Subcutaneous adipose tissue (tissue), 4 donors: Measurements from ENCODE around the gene CTU2. TPM values are rescaled to one million over a fixed set of nuclear protein-coding genes. Genes with fewer than 3 reads are reported as not detected.

Experiments used
- total RNA-seq, 4 donors: library from RNA; depleted of rRNA; stranded (reverse); fragments of >200 nt; gene quantifications; one replicate each; pipeline ENCODE4 v1.1.0, GENCODE V29; 2016
- TF ChIP-seq, protein P1 (sequence below): fragments of 450-650 bp; IDR thresholded peaks from one replicate; pipeline ENCODE4 v1.5.1; 2016; ENCODE audit warnings: low read depth, mild to moderate bottlenecking, control low read depth, antibody characterized with exemption, moderate library complexity

Gene CTU2
- total RNA-seq, 4 donors from 2014 or later: 3.2 to 6.0 (median 4.8) TPM

DNA sequence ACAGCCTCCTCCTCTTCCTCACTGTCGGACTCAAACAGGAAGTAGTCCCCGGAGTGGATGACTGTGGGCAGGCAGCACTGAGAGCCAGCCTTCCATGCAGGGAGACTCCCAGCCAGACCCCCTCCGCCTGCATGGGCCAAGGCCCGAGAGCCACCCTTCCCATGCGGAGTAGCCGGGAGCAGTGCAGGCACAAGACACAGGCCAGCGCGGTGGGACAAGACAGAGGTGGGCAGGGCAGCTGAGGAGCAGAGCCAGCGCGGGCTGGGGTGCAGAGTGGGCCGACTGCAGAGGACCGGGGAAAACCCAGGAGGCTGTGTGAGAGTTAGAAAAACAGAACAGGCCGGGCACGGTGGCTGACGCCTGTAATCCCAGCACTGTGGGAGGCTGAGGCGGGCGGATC, 17.6 kb downstream of the CTU2 start:
- TF ChIP-seq, protein P1, sequence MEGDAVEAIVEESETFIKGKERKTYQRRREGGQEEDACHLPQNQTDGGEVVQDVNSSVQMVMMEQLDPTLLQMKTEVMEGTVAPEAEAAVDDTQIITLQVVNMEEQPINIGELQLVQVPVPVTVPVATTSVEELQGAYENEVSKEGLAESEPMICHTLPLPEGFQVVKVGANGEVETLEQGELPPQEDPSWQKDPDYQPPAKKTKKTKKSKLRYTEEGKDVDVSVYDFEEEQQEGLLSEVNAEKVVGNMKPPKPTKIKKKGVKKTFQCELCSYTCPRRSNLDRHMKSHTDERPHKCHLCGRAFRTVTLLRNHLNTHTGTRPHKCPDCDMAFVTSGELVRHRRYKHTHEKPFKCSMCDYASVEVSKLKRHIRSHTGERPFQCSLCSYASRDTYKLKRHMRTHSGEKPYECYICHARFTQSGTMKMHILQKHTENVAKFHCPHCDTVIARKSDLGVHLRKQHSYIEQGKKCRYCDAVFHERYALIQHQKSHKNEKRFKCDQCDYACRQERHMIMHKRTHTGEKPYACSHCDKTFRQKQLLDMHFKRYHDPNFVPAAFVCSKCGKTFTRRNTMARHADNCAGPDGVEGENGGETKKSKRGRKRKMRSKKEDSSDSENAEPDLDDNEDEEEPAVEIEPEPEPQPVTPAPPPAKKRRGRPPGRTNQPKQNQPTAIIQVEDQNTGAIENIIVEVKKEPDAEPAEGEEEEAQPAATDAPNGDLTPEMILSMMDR: no peak

DNA sequence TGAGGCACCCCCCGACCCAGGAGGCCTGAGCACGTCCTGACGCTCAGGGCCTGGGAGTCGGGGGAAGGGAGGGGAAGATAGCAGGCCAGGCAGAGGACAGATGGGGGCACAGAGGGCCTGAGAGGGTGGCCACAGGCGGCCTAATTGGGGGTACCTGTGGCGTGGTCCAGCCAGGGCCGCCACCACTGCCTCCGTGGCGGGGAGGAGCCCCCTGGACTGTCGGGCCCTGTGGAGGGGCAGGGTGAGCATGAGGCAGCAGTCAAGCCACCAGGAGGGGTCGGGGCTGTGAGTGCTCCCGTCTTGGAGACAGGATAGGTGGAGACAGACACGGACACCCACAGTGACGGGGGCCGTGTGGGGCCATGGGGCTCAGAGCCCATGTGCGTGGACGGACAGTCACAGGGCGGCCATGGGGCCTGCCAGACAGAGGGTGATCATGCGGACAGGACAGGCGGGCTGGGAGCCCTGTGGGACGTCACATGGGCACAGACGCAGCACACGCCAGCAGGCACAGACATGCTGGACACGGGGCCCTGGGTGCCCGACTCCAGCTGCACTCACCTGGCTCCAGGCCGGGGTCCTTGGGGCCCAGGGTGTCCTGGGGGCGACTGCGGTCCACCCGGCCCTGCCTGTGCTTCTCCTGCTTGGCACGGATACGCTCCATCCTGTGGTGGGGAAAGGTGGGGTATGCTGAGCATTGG, 18.7 kb downstream of the CTU2 start:
- TF ChIP-seq, protein P1: no peak

DNA sequence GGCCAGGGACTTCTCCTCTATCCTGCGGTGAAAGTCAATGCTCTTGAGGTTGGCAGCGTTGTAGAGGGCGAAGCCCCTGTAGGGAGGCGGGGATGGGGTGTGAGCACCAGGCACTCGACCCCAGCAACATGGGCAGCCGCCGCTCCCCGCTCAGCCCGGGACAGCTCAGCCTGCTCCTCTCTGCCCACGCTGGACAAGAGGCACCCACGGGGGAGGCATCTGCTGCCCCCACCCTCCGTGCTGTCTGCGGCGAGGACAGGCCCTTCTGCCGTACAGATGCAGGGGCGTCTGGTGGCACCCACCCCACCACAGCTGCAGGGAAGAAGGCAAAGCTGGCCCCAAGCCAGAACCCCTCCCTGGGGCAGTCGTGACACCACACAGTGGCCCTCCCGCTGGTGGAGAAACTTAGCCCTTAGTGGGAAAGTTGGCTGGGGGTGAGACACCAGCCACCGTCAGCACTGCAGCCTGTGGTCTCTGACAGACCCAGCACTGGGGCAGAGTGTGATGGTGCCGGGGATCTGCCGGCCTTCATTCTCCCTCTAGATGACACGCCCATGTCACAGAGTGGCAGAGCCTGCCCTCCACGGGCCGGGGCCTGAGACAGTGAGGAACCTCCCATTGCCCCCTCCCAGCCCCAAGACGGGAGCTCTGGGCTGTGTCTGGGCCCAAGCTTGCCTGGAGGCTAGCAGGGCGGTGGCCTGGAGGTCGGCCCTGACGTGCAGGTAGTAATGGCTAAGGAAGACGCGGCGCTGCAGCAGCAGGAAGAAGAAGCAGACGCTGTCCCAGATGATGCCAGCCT, 19.5 kb downstream of the CTU2 start:
- TF ChIP-seq, protein P1: no peak

DNA sequence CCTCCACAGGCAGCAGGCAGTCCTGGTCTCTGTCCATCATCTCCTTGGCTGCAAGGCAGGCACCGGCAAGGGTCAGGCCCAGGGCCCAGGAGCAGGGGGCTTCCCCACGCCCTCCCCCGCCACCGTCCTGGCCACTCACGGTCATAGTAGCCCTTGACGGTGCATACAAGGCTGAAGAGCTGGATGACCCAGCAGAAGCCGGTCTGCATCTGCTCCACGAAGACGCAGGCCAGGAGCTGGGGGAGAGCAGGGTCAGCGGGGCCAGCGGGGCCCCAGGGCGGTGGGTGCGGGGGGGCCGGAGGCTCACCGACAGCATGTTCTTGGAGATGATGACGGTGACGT, 20.1 kb downstream of the CTU2 start:
- TF ChIP-seq, protein P1: no peak

DNA sequence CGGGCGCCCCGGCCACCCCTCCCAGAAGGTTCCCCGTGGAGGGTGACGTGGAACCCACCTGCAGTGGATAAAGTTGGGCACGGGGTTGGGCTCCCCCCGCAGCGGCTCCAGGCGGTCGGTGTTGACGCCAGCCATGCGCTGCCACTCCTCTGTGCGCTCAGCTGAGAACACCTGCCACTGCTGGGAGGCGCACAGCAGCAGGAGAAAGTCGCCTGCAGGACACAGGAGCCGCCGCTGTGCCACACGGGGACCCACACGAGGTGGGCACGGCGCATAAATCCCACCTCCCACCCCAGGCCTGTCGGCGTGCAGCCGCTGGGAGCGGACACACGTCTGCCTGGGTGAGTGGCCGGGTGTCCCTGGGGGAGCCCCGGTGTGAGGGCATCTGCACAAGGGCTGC, 20.7 kb downstream of the CTU2 start:
- TF ChIP-seq, protein P1: no peak

DNA sequence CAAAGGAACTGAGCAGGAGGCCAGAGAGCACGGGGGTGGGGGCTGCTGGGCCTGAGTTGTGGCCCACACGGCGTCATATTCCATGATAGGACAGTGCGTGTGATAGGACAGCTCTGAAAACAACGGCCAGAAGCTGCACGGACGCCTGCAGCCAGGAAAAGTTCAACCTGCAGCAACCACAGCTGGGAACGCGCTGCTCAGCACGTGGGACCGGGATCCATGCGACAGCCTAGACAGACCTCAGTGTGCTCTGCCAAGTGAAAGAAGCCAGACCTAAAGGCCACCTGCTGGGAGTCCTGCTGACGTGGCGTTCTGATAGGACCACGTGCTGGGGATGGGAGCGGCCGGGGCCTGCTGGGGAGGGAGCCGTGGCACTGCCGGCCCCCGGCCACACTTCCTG, 21.6 kb downstream of the CTU2 start:
- TF ChIP-seq, protein P1: no peak
